HCT116 (cell line): ENCODE measurements around the gene ARMH3. TPM values are rescaled to one million over a fixed set of nuclear protein-coding genes. Genes with fewer than 3 reads are reported as not detected.

ENCODE experiments used
- ATAC-seq: fragments of 200-7000 bp; cut with Tn5 transposase; 2 replicates; pipeline ENCODE4 v1.9.1; 2020; ENCODE audit warnings: mild to moderate bottlenecking, moderate library complexity
- BruUV-seq: library from RNA; stranded (reverse); fragments of 400-500 nt; replicated peaks from 2 replicates; lab custom pipeline; 2021; lab: Mats Ljungman, UMichigan
- CTCF ChIA-PET: fragments of 300-600 bp; sonication (Branson Sonifier 250); formaldehyde crosslinking; loops from one replicate; lab custom pipeline; 2021; ENCODE audit warnings: antibody characterized with exemption; lab: Charles Lee
- POLR2A ChIA-PET: fragments of 300-600, 350-600 bp; sonication (Branson Sonifier 250); formaldehyde crosslinking; loops from one replicate; lab custom pipeline; 2021; ENCODE audit warnings: antibody characterized with exemption; lab: Charles Lee
- RAD21 ChIA-PET, 2 experiments: fragments of 300-600 bp; sonication (Branson Sonifier 250); formaldehyde crosslinking; loops; one replicate each; lab custom pipeline; 2023; ENCODE audit warnings: low total read pairs in 2 of 2; ENCODE audit not compliant: uncharacterized antibody in 2 of 2, unreplicated experiment in 2 of 2, low non-redundant PET in 1 of 2; lab: Charles Lee
- DNase-seq: peaks from one replicate; pipeline ENCODE4 v3.0.0-alpha.2; 2010; ENCODE audit warnings: low read depth, low spot score
- H2AFZ ChIP-seq: fragments of 200-600 bp; shearing (Covaris generic), sonication (generic); 2 replicates; pipeline ENCODE4 v1.6.1; 2017; ENCODE audit warnings: low read depth, mixed run types, mixed read lengths, antibody characterized with exemption, low read length; ENCODE audit not compliant: poor library complexity, severe bottlenecking
- H3K27ac ChIP-seq: 2 replicates; pipeline ENCODE4 v1.5.1; 2012; ENCODE audit warnings: low read depth, low read length
- H3K27me3 ChIP-seq: fragments of 200-600 bp; sonication (generic); 2 replicates; pipeline ENCODE4 v1.6.1; 2016; ENCODE audit warnings: mixed run types, low read length, mixed read lengths; ENCODE audit not compliant: insufficient read depth
- H3K36me3 ChIP-seq, 2 experiments: fragments of 200-500 bp in 1 of 2; fragments of 200-600 bp in 1 of 2; sonication (Bioruptor generic) in 1 of 2; sonication (generic) in 1 of 2; 2 replicates each; pipeline versions ENCODE4 v1.5.1 to v1.6.1; 2014 to 2016; ENCODE audit warnings: low read length in 2 of 2, inconsistent platforms in 1 of 2, mixed read lengths in 1 of 2, mixed run types in 1 of 2; ENCODE audit not compliant: insufficient read depth in 2 of 2, control insufficient read depth in 1 of 2
- H3K4me1 ChIP-seq, 2 experiments: fragments of 200-600 bp in 1 of 2; sonication (generic) in 1 of 2; 2 replicates each; pipeline versions ENCODE4 v1.5.1 to v1.6.1; 2012 to 2017; ENCODE audit warnings: low read length in 2 of 2, inconsistent platforms in 1 of 2, mild to moderate bottlenecking in 1 of 2, mixed read lengths in 1 of 2, mixed run types in 1 of 2, moderate library complexity in 1 of 2; ENCODE audit not compliant: insufficient read depth in 2 of 2, control insufficient read depth in 1 of 2
- H3K4me2 ChIP-seq: fragments of 200-600 bp; sonication (generic); 2 replicates; pipeline ENCODE4 v1.6.1; 2017; ENCODE audit warnings: mixed run types, low read length, mixed read lengths
- H3K4me3 ChIP-seq, 2 experiments: fragments of 200-600 bp in 1 of 2; sonication (generic) in 1 of 2; replicated peaks in 1 of 2; 2 replicates each; pipeline ENCODE4 v1.5.1; 2011 to 2016; ENCODE audit warnings: low read length in 2 of 2, control low read depth in 1 of 2, low read depth in 1 of 2, mild to moderate bottlenecking in 1 of 2, mixed read lengths in 1 of 2, mixed run types in 1 of 2
- H3K79me2 ChIP-seq: fragments of 200-600 bp; sonication (generic); 2 replicates; pipeline ENCODE4 v1.6.1; 2017; ENCODE audit warnings: mild to moderate bottlenecking, mixed run types, low read length, moderate library complexity, mixed read lengths; ENCODE audit not compliant: insufficient read depth
- H3K9ac ChIP-seq: fragments of 200-600 bp; sonication (generic); 2 replicates; pipeline ENCODE4 v1.6.1; 2016; ENCODE audit warnings: low read length, mixed read lengths
- H3K9me2 ChIP-seq: fragments of 200-600 bp; sonication (generic), shearing (Covaris generic); 2 replicates; pipeline ENCODE4 v1.6.1; 2017; ENCODE audit warnings: mixed run types, mild to moderate bottlenecking, moderate library complexity; ENCODE audit not compliant: insufficient read depth
- H3K9me3 ChIP-seq, 2 experiments: fragments of 200-500 bp in 1 of 2; fragments of 200-600 bp in 1 of 2; sonication (Bioruptor generic) in 1 of 2; sonication (generic) in 1 of 2; 2 replicates each; pipeline ENCODE4 v1.6.1; 2014 to 2017; ENCODE audit warnings: low read length in 2 of 2, mixed read lengths in 2 of 2, inconsistent platforms in 1 of 2, low read depth in 1 of 2, mild to moderate bottlenecking in 1 of 2, mixed run types in 1 of 2, moderate library complexity in 1 of 2; ENCODE audit not compliant: control insufficient read depth in 1 of 2, insufficient read depth in 1 of 2
- H4K20me1 ChIP-seq: fragments of 200-600 bp; sonication (generic), shearing (Covaris generic); 2 replicates; pipeline ENCODE4 v1.6.1; 2017; ENCODE audit warnings: mixed run types, mild to moderate bottlenecking, moderate library complexity; ENCODE audit not compliant: insufficient read depth
- ATF3 ChIP-seq: IDR thresholded peaks from 2 replicates; pipeline ENCODE4 v1.6.1; 2012
- CTCF ChIP-seq, 3 experiments: fragments of 200-600 bp in 1 of 3; sonication (generic) in 1 of 3; IDR thresholded peaks in 2 of 3; conservative IDR thresholded peaks in 1 of 3; 2 replicates each; pipeline ENCODE4 v1.5.1; 2012 to 2017; ENCODE audit warnings: low read depth in 2 of 3, low read length in 2 of 3, antibody characterized with exemption in 1 of 3, borderline replicate concordance in 1 of 3, control low read depth in 1 of 3, mild to moderate bottlenecking in 1 of 3, mixed read lengths in 1 of 3, mixed run types in 1 of 3, moderate library complexity in 1 of 3; ENCODE audit not compliant: insufficient read depth in 1 of 3
- EGR1 ChIP-seq: IDR thresholded peaks from 2 replicates; pipeline ENCODE4 v1.6.1; 2012; ENCODE audit warnings: low read depth
- ELF1 ChIP-seq: IDR thresholded peaks from 2 replicates; pipeline ENCODE4 v1.6.1; 2012; ENCODE audit warnings: low read depth, borderline replicate concordance
- EZH2 ChIP-seq: fragments of 200-600 bp; sonication (generic); IDR thresholded peaks from 2 replicates; pipeline ENCODE4 v1.6.1; 2017; ENCODE audit warnings: antibody characterized with exemption, mixed run types
- EZH2phosphoT487 ChIP-seq: fragments of 200-600 bp; IDR thresholded peaks from 2 replicates; pipeline ENCODE4 v1.6.1; 2018; ENCODE audit warnings: antibody characterized with exemption, borderline replicate concordance
- FOSL1 ChIP-seq: IDR thresholded peaks from 2 replicates; pipeline ENCODE4 v1.6.1; 2012; ENCODE audit warnings: low read depth
- MAX ChIP-seq: IDR thresholded peaks from 2 replicates; pipeline ENCODE4 v1.6.1; 2012
- POLR2A ChIP-seq: IDR thresholded peaks from 2 replicates; pipeline ENCODE4 v1.7.0; 2011; ENCODE audit warnings: borderline replicate concordance; ENCODE audit not compliant: insufficient read depth, insufficient read length; ENCODE audit errors: extremely low read depth
- POLR2AphosphoS5 ChIP-seq: IDR thresholded peaks from 2 replicates; pipeline ENCODE4 v1.6.1; 2011; ENCODE audit warnings: mild to moderate bottlenecking, low read depth, low read length, moderate library complexity
- RAD21 ChIP-seq: IDR thresholded peaks from 2 replicates; pipeline ENCODE4 v1.6.1; 2012; ENCODE audit warnings: low read depth, mild to moderate bottlenecking
- SIN3A ChIP-seq: IDR thresholded peaks from 2 replicates; pipeline ENCODE4 v1.6.1; 2012; ENCODE audit warnings: low read depth
- SP1 ChIP-seq: IDR thresholded peaks from 2 replicates; pipeline ENCODE4 v1.6.1; 2012; ENCODE audit warnings: low read depth
- SRF ChIP-seq: IDR thresholded peaks from 2 replicates; pipeline ENCODE4 v1.6.1; 2012; ENCODE audit warnings: low read depth
- TCF7L2 ChIP-seq: IDR thresholded peaks from 2 replicates; pipeline ENCODE4 v1.7.0; 2011; ENCODE audit warnings: borderline replicate concordance, inconsistent platforms; ENCODE audit not compliant: insufficient read depth, insufficient read length; ENCODE audit errors: extremely low read depth
- ZBTB33 ChIP-seq: IDR thresholded peaks from 2 replicates; pipeline ENCODE4 v1.6.1; 2011; ENCODE audit warnings: mild to moderate bottlenecking, low read length, moderate library complexity; ENCODE audit not compliant: insufficient replicate concordance; ENCODE audit errors: extremely low read depth
- intact Hi-C: fragments of 100-400 bp; cut with micrococcal nuclease; formaldehyde crosslinking; loops from 2 replicates; pipeline ENCODE4 v1.10.0; 2022
- total RNA-seq: library from RNA; stranded (reverse); gene quantifications from one replicate; pipeline ENCODE4 v1.2.1, GENCODE V29; 2021; ENCODE audit not compliant: unreplicated experiment

Gene ARMH3
- total RNA-seq, 1 experiment from 2014 or later, result 30.4 TPM

- TF ChIP-seq ZBTB33 (no peak), SIN3A (no peak), EZH2phosphoT487 (no peak), EZH2 (no peak), ATF3 (no peak), EGR1 (no peak), TCF7L2 (no peak), ELF1 (no peak)
These were observed 12.2 kb upstream of the ARMH3 start (continued) for GRCh38 chr10:102068216-102068615.

- intact Hi-C loops, result no loop called here
- H3K27me3 ChIP-seq, result no peaks in the 10 kb centered on the region
- H3K27ac ChIP-seq, result no peak overlapping the region
- H2AFZ ChIP-seq, result no peak overlapping the region
- CTCF ChIA-PET, result interaction anchor here (1.1 to 2.9 kb wide), 3 partner anchors 11 to 227 kb away, joined by 3 to 14 read pairs (median 3); partner anchors contain the start of gene ARMH3
- peaks cover 31% of the 10 kb centered on the region for H3K79me2 ChIP-seq
- no TSS peak for BruUV-seq
- RAD21 ChIA-PET, result no interaction called here
- ATAC-seq (no peak), DNase-seq (no peak)
- H3K4me3 ChIP-seq, result no peak overlapping the region
- no peaks in the 10 kb centered on the region for H4K20me1 ChIP-seq
- H3K36me3 ChIP-seq, result 0 out of 4 replicates have a peak, but pooled peaks cover 0 to 2% of the 10 kb centered on the region in 2 experiments
- POLR2A ChIA-PET, result interaction anchor here (2.4 kb wide), 1 partner anchor 9 kb away, joined by 10 read pairs; no protein-coding TSS in a partner anchor
- H3K9me2 ChIP-seq, result no peaks in the 10 kb centered on the region
- H3K4me1 ChIP-seq, result peaks cover 12 to 22% of the 10 kb centered on the region in 2 experiments
- no peak overlapping the region for H3K9ac ChIP-seq
- no peaks in the 10 kb centered on the region for H3K9me3 ChIP-seq
- no peak overlapping the region for H3K4me2 ChIP-seq
- TF ChIP-seq SRF, result no peak
- no peak for TF ChIP-seq MAX
- no peak; the same call in 1 of the 2 replicates for TF ChIP-seq POLR2AphosphoS5
- TF ChIP-seq RAD21, result no peak
- no peak for TF ChIP-seq FOSL1
- TF ChIP-seq SP1, result no peak
- TF ChIP-seq TCF7L2, result no peak
- TF ChIP-seq SIN3A, result no peak
- no peak for TF ChIP-seq ELF1
- no peak for TF ChIP-seq EZH2
- TF ChIP-seq POLR2A, result no peak
- no peak for TF ChIP-seq CTCF (IDR thresholded peaks at IDR 0.05 in 2 of 3, conservative IDR thresholded peaks at IDR 0.05 in 1 of 3; ENCODE audit: borderline replicate concordance in 1 of 3, insufficient read depth in 1 of 3, low read depth in 2 of 3, low read length in 2 of 3)
These were observed 11.3 kb upstream of the ARMH3 start for GRCh38 chr10:102067091-102067916.
